Astrocyte of the spinal cord (primary cell): Measurements from ENCODE around the gene TPK1.

Experiments
- DNase-seq: peaks from one replicate; pipeline ENCODE4 v3.0.0; 2011; ENCODE audit warnings: low read depth, low spot score
- H3K4me3 ChIP-seq: 2 replicates; pipeline ENCODE4 v1.5.1; 2011; ENCODE audit warnings: low read depth, mild to moderate bottlenecking, low read length, moderate library complexity
- in situ Hi-C: cut with HindIII; loops from 2 replicates; pipeline ENCODE4 v1.10.0; 2017; ENCODE audit warnings: low sequenced_read_pairs
- TF ChIP-seq, protein P1 (sequence below): IDR thresholded peaks from 2 replicates; pipeline ENCODE4 v1.5.1; 2012; ENCODE audit warnings: low read depth, mild to moderate bottlenecking, low read length, inconsistent platforms

Gene TPK1

DNA sequence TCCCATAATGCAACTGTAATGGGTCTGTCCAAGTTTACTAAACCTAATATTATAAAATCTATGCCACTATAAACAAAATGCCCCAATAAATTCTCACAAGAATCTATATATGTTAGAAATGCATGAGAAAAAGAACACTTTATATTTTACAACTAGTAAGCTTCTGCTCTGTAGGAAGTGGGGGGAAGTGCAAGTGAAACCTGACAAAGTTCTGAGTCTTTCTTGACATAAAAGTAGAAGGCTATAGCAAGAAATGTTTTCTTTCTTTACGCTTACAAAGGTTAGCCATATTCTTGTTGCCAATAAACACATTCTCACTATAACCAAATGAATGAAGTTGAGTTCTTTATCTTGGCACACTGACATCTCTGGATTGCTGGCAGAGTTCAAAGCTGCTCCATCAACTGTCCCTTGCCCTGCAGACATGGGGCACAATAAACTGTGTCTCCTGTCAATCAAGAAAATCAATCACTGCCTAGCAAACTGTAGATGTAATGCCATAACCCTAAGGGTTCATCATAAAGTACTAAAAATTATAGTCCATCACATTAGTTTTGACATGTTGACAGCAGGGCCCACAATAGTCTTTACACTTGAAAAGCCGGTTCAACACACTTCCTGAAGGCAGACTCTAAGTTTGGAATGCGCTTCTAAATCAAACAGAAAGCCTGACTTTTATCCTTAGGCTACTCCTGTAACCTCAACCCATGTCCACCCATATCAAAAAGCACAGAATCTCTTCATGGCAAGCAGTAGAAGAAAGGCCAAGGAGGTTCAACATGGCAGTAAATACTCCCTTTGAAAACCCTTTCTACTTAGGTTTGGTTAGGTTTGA lies 58.6 kb downstream of the TPK1 start:
- no peak overlapping the region for H3K4me3 ChIP-seq
- in situ Hi-C loops: no loop called here
- TF ChIP-seq, protein P1, sequence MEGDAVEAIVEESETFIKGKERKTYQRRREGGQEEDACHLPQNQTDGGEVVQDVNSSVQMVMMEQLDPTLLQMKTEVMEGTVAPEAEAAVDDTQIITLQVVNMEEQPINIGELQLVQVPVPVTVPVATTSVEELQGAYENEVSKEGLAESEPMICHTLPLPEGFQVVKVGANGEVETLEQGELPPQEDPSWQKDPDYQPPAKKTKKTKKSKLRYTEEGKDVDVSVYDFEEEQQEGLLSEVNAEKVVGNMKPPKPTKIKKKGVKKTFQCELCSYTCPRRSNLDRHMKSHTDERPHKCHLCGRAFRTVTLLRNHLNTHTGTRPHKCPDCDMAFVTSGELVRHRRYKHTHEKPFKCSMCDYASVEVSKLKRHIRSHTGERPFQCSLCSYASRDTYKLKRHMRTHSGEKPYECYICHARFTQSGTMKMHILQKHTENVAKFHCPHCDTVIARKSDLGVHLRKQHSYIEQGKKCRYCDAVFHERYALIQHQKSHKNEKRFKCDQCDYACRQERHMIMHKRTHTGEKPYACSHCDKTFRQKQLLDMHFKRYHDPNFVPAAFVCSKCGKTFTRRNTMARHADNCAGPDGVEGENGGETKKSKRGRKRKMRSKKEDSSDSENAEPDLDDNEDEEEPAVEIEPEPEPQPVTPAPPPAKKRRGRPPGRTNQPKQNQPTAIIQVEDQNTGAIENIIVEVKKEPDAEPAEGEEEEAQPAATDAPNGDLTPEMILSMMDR: no peak
- DNase-seq: no peak

DNA sequence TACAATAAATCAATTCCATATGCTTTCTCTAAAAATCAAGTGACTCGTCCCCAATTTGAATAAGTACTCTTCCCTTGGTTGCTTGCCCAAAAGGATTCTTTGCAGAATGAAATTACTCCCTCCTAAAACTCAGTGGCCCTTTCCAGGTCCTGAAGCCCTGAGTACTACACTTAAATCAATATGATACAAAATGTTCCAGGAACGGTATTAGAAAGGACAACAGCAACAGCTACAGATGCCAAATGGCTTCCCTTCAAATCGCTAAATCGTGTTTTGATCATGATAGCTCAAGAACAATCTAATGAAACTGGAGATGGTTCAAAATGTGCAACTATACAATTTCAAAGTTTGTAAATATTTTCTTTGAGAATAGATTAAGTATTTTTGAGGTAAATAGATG lies 59.4 kb downstream of the TPK1 start:
- no peak overlapping the region for H3K4me3 ChIP-seq
- in situ Hi-C loops: no loop called here
- TF ChIP-seq, protein P1: no peak
- no peak for DNase-seq

DNA sequence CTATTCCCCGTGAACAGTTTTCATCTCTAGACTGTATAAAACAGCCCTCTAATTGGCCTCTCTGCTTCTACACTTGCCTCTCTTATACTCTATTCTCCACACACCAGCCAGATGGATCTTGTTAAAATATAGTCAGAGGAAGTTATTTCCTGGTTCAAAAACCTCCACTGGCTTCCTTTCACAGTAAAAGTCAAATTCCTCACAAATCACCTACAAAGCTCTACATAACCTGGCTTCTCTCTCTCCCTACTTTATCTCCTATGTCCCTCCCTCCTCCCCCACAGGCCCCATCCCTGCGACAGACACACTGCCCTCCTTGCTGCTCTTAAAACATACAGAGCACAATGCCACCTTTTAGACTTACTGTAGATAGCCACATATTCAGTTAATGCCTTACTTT lies 60.1 kb downstream of the TPK1 start:
- no peak overlapping the region for H3K4me3 ChIP-seq
- in situ Hi-C loops: no loop called here
- TF ChIP-seq, protein P1: no peak
- no peak for DNase-seq

DNA sequence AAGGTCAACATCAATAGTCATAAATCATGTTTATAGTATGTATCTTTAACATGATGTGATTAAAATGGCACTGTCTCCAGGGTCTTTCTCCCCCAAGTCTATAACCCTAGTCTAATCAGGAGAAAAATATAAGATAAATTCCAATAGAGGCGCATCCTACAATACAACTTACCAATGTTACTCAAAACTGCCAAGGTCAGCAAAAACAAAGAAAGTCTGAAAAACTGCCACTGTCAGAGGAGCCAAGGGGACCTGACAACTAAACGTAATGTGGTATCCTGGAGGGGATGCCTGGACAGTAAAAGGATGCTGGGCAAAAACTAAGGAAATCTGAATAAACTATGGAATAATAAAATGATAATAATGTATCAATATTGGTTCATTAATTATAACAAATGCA lies 63.9 kb downstream of the TPK1 start:
- H3K4me3 ChIP-seq: no peak overlapping the region
- in situ Hi-C loops: no loop called here
- TF ChIP-seq, protein P1: no peak
- DNase-seq: no peak

DNA sequence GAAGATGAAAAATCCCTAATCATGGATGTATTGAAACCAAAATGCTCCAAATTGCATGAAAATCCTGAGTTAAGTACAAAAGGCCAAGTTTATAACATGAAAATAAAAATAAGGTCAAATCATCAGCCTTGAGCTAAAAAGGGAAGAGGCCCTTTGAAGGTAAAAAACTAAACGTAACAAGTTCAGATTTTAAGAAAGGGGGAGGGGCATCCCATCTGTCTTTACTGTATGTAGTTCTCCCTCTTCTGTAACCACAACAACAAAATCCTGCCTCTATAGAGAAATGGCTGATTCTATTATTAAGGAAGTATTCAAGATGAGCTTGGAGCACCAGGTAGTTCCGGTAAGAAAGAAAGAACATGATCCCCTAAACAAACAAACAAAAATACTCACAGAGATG lies 64.7 kb downstream of the TPK1 start:
- DNase-seq: no peak
- in situ Hi-C loops: no loop called here
- TF ChIP-seq, protein P1: no peak
- H3K4me3 ChIP-seq: no peak overlapping the region

- no peak overlapping the region for H3K4me3 ChIP-seq
- in situ Hi-C loops: no loop called here
- DNase-seq: no peak
- TF ChIP-seq, protein P1: no peak
Observed at GRCh38 chr7:144769352-144769751, 66.5 kb downstream of the TPK1 start.
